IMR-90 (cell line): Measurements from ENCODE around the gene KCTD19. TPM values are rescaled to one million over a fixed set of nuclear protein-coding genes. Genes with fewer than 3 reads are reported as not detected.

Source experiments
- ATAC-seq: fragments of 200-7000 bp; cut with Tn5 transposase; 2 replicates; pipeline ENCODE4 v1.9.1; 2020; ENCODE audit warnings: low read depth, mild to moderate bottlenecking, moderate library complexity
- BruUV-seq: library from RNA; stranded (reverse); fragments of 400-500 nt; replicated peaks from 2 replicates; lab custom pipeline; 2021; lab: Mats Ljungman, UMichigan
- CTCF ChIA-PET: fragments of 300-600 bp; formaldehyde crosslinking; extraction: SDS; loops from one replicate; lab custom pipeline; 2021; ENCODE audit warnings: antibody characterized with exemption; lab: Yijun Ruan, JAX
- POLR2A ChIA-PET: fragments of 300-600 bp; sonication (Branson Sonifier 250); formaldehyde crosslinking; loops from one replicate; lab custom pipeline; 2022; ENCODE audit warnings: antibody characterized with exemption; ENCODE audit not compliant: unreplicated experiment; lab: Charles Lee
- DNase-seq: peaks from one replicate; pipeline ENCODE4 v3.0.0; 2013
- H2AFZ ChIP-seq: replicated peaks from 2 replicates; pipeline ENCODE3; 2013; ENCODE audit warnings: low read length, mild to moderate bottlenecking; ENCODE audit not compliant: poor library complexity
- H2AK5ac ChIP-seq: 2 replicates; pipeline ENCODE4 v1.6.1; 2013; ENCODE audit warnings: low read depth, low read length, inconsistent platforms
- H2AK9ac ChIP-seq: replicated peaks from 2 replicates; pipeline ENCODE3; 2013; ENCODE audit warnings: mild to moderate bottlenecking, low read depth, low read length, moderate library complexity; ENCODE audit not compliant: poor library complexity
- H2BK120ac ChIP-seq: 2 replicates; pipeline ENCODE4 v1.6.1; 2013; ENCODE audit warnings: low read depth, low read length, inconsistent platforms
- H2BK15ac ChIP-seq: 3 replicates; pipeline ENCODE4 v1.6.1; 2013; ENCODE audit warnings: low read depth, low read length, inconsistent platforms
- H2BK20ac ChIP-seq: 2 replicates; pipeline ENCODE4 v1.6.1; 2013; ENCODE audit warnings: low read depth, mild to moderate bottlenecking, inconsistent platforms, low read length, moderate library complexity
- H2BK5ac ChIP-seq: 2 replicates; pipeline ENCODE4 v1.6.1; 2013; ENCODE audit warnings: mild to moderate bottlenecking, low read depth, low read length, inconsistent platforms; ENCODE audit not compliant: poor library complexity, severe bottlenecking
- H3K14ac ChIP-seq: replicated peaks from 2 replicates; pipeline ENCODE4 v1.6.1; 2013; ENCODE audit warnings: low read depth, low read length, inconsistent platforms
- H3K18ac ChIP-seq: 2 replicates; pipeline ENCODE4 v1.6.1; 2013; ENCODE audit warnings: low read depth, low read length, control low read depth
- H3K23ac ChIP-seq: 2 replicates; pipeline ENCODE4 v1.6.1; 2013; ENCODE audit warnings: low read depth, low read length, inconsistent platforms
- H3K27ac ChIP-seq: 2 replicates; pipeline ENCODE4 v1.5.1; 2013; ENCODE audit warnings: mild to moderate bottlenecking, control low read depth, low read length; ENCODE audit not compliant: insufficient read depth
- H3K27me3 ChIP-seq: 2 replicates; pipeline ENCODE4 v1.6.1; 2013; ENCODE audit warnings: low read length; ENCODE audit not compliant: control insufficient read depth, insufficient read depth
- H3K36me3 ChIP-seq: 2 replicates; pipeline ENCODE4 v1.6.1; 2013; ENCODE audit warnings: low read length, mixed read lengths; ENCODE audit not compliant: control insufficient read depth, insufficient read depth
- H3K4ac ChIP-seq: 2 replicates; pipeline ENCODE4 v1.6.1; 2013; ENCODE audit warnings: low read depth, low read length, inconsistent platforms
- H3K4me1 ChIP-seq: 2 replicates; pipeline ENCODE4 v1.6.1; 2013; ENCODE audit warnings: low read length, mixed read lengths; ENCODE audit not compliant: control insufficient read depth, insufficient read depth
- H3K4me2 ChIP-seq: 2 replicates; pipeline ENCODE4 v1.6.1; 2013; ENCODE audit warnings: low read depth, mild to moderate bottlenecking, control low read depth, low read length, moderate library complexity
- H3K4me3 ChIP-seq: 2 replicates; pipeline ENCODE4 v1.5.1; 2013; ENCODE audit warnings: low read depth, mild to moderate bottlenecking, control low read depth, low read length, moderate library complexity; ENCODE audit not compliant: insufficient read depth
- H3K56ac ChIP-seq: 2 replicates; pipeline ENCODE4 v1.6.1; 2013; ENCODE audit warnings: low read length, inconsistent platforms; ENCODE audit not compliant: insufficient read depth; ENCODE audit errors: extremely low read depth
- H3K79me1 ChIP-seq, 2 experiments: 2 replicates each; pipeline ENCODE4 v1.6.1; 2013; ENCODE audit warnings: low read length in 2 of 2, inconsistent platforms in 1 of 2, low read depth in 1 of 2
- H3K9ac ChIP-seq: 2 replicates; pipeline ENCODE4 v1.6.1; 2013; ENCODE audit warnings: low read depth, low read length, control low read depth
- H3K9me1 ChIP-seq: 2 replicates; pipeline ENCODE4 v1.6.1; 2013; ENCODE audit warnings: low read length, inconsistent platforms; ENCODE audit not compliant: insufficient read depth
- H3K9me3 ChIP-seq: 2 replicates; pipeline ENCODE4 v1.6.1; 2013; ENCODE audit warnings: low read length; ENCODE audit not compliant: control insufficient read depth, insufficient read depth
- H4K20me1 ChIP-seq: 2 replicates; pipeline ENCODE4 v1.6.1; 2013; ENCODE audit warnings: low read length, inconsistent platforms; ENCODE audit not compliant: insufficient read depth
- H4K5ac ChIP-seq: 2 replicates; pipeline ENCODE4 v1.6.1; 2013; ENCODE audit warnings: mild to moderate bottlenecking, low read depth, low read length, control low read depth
- H4K8ac ChIP-seq, 2 experiments: 2 replicates each; pipeline ENCODE4 v1.6.1; 2013; ENCODE audit warnings: low read depth in 2 of 2, low read length in 2 of 2, control low read depth in 1 of 2, inconsistent platforms in 1 of 2
- H4K91ac ChIP-seq: 2 replicates; pipeline ENCODE4 v1.6.1; 2013; ENCODE audit warnings: low read depth, low read length, inconsistent platforms; ENCODE audit not compliant: insufficient read depth
- BHLHE40 ChIP-seq: fragments of 150-350 bp; IDR thresholded peaks from 2 replicates; pipeline ENCODE4 v1.6.1; 2016; ENCODE audit warnings: mild to moderate bottlenecking, low read depth, low read length
- CEBPB ChIP-seq: IDR thresholded peaks from 2 replicates; pipeline ENCODE4 v1.6.1; 2012; ENCODE audit warnings: low read depth, low read length, improper control_type of control experiment
- CHD1 ChIP-seq: IDR thresholded peaks from 2 replicates; pipeline ENCODE4 v1.6.1; 2012; ENCODE audit warnings: low read depth, low read length, improper control_type of control experiment
- CTCF ChIP-seq: conservative IDR thresholded peaks from 2 replicates; pipeline ENCODE4 v1.5.1; 2012; ENCODE audit warnings: mild to moderate bottlenecking, low read depth, low read length, improper control_type of control experiment
- ELK1 ChIP-seq: fragments of 150-350 bp; IDR thresholded peaks from 2 replicates; pipeline ENCODE4 v1.6.1; 2016; ENCODE audit warnings: low read depth, mild to moderate bottlenecking, low read length, moderate library complexity, borderline replicate concordance
- FOS ChIP-seq: fragments of 150-350 bp; IDR thresholded peaks from 2 replicates; pipeline ENCODE4 v1.6.1; 2016; ENCODE audit warnings: low read depth, low read length
- MAFK ChIP-seq: IDR thresholded peaks from 2 replicates; pipeline ENCODE4 v1.6.1; 2012; ENCODE audit warnings: low read depth, low read length, improper control_type of control experiment
- MAZ ChIP-seq: IDR thresholded peaks from 2 replicates; pipeline ENCODE4 v1.6.1; 2012; ENCODE audit warnings: low read depth, mild to moderate bottlenecking, low read length, improper control_type of control experiment, moderate library complexity, borderline replicate concordance
- NFE2L2 ChIP-seq: fragments of 150-350 bp; IDR thresholded peaks from 2 replicates; pipeline ENCODE4 v1.6.1; 2016; ENCODE audit warnings: low read depth, mild to moderate bottlenecking, low read length
- POLR2A ChIP-seq: IDR thresholded peaks from 2 replicates; pipeline ENCODE4 v1.6.1; 2012; ENCODE audit warnings: mild to moderate bottlenecking, low read depth, low read length
- RCOR1 ChIP-seq: IDR thresholded peaks from 2 replicates; pipeline ENCODE4 v1.6.1; 2012; ENCODE audit warnings: mild to moderate bottlenecking, low read length, improper control_type of control experiment; ENCODE audit not compliant: insufficient replicate concordance
- RFX5 ChIP-seq: IDR thresholded peaks from 2 replicates; pipeline ENCODE4 v1.8.0; 2012; ENCODE audit warnings: low read depth, mild to moderate bottlenecking, low read length, moderate library complexity
- SMC3 ChIP-seq: fragments of 150-350 bp; IDR thresholded peaks from 2 replicates; pipeline ENCODE4 v1.6.1; 2016; ENCODE audit warnings: low read depth, mild to moderate bottlenecking, antibody characterized with exemption, low read length, moderate library complexity
- USF2 ChIP-seq: fragments of 150-350 bp; IDR thresholded peaks from 2 replicates; pipeline ENCODE4 v1.6.1; 2017; ENCODE audit warnings: mild to moderate bottlenecking, antibody characterized with exemption, low read length, low read depth
- WGBS, 2 experiments: methylation state at CpG; one replicate each; pipeline versions ENCODE4 v1.1.5 to v1.1.7; 2013; ENCODE audit warnings: missing lambda C conversion rate in 2 of 2; ENCODE audit not compliant: insufficient read length in 1 of 2; ENCODE audit errors: extremely low coverage in 2 of 2; 5-methylcytosine and 5-hydroxymethylcytosine counted together
- dilution Hi-C: fragments of 300-500 bp; cut with HindIII; formaldehyde crosslinking; loops from one replicate; pipeline ENCODE4 v1.14.3; 2018; ENCODE audit warnings: low sequenced_read_pairs; ENCODE audit not compliant: unreplicated experiment
- in situ Hi-C: fragments of 300-500 bp; cut with MboI; formaldehyde crosslinking; loops from 3 replicates; pipeline ENCODE4 v1.14.3; 2019; ENCODE audit warnings: low sequenced_read_pairs, inconsistent platforms, mixed read lengths
- intact Hi-C: fragments of 100-400 bp; cut with micrococcal nuclease; formaldehyde crosslinking; loops from 2 replicates; pipeline ENCODE4 v1.10.0; 2022
- polyA plus RNA-seq, 3 experiments: library from polyadenylated mRNA; depleted of rRNA; stranded (reverse); fragments of >200 nt; gene quantifications; 2 replicates each; pipeline ENCODE4 v1.2.3, GENCODE V29; 2012; ENCODE audit warnings: low replicate concordance in 1 of 3
- total RNA-seq: library from RNA; depleted of rRNA; stranded (reverse); fragments of >200 nt; gene quantifications from 2 replicates; pipeline ENCODE4 v1.2.3, GENCODE V29; 2012

The KCTD19 gene
- total and polyA plus RNA-seq, 2 of the 4 experiments (the other 2 are of a cell fraction), result under 0.01 to 0.07 TPM

GRCh38 chr16:67281536-67282446, 44.8 kb downstream of the KCTD19 start:
- ATAC-seq (no peak), DNase-seq (no peak)
- Histone ChIP-seq H2BK15ac (no peak overlapping the region), H4K5ac (no peak overlapping the region), H3K9ac (no peak overlapping the region), H2BK5ac (no peak overlapping the region), H2BK20ac (no peak overlapping the region), H3K27ac (no peak overlapping the region), H3K27me3 (no peaks in the 10 kb centered on the region), H3K36me3 (no peaks in the 10 kb centered on the region), H3K9me1 (peaks cover 22% of the 10 kb centered on the region), H3K18ac (no peak overlapping the region), H2BK120ac (no peak overlapping the region), H3K56ac (no peak overlapping the region), H3K4me2 (no peak overlapping the region), H3K4me3 (no peak overlapping the region), H2AK9ac (no peak overlapping the region), H3K23ac (no peak overlapping the region), H2AK5ac (no peak overlapping the region), H3K79me1 (peaks cover 0 to 18% of the 10 kb centered on the region in 2 experiments; a peak in 3 of 4 replicates), H3K9me3 (no peaks in the 10 kb centered on the region), H3K4me1 (peaks cover 20% of the 10 kb centered on the region), H4K20me1 (0 out of 2 replicates have a peak, but pooled peaks cover 4% of the 10 kb centered on the region), H3K14ac (no peak overlapping the region), H4K91ac (no peak overlapping the region), H3K4ac (no peak overlapping the region), H4K8ac (no peak overlapping the region), H2AFZ (no peak overlapping the region)
- 96% methylated on average over 4 of the region's 14 CpGs; no CpG with 5 or more reads in 1 of the 2 experiments for WGBS, 2 experiments
- dilution Hi-C loops (no loop called here), in situ Hi-C loops (no loop called here), intact Hi-C loops (no loop called here)
- ChIA-PET POLR2A (no interaction called here), CTCF (no interaction called here)
- no TSS peak for BruUV-seq
- TF ChIP-seq NFE2L2, result no peak
- no peak for TF ChIP-seq USF2
- TF ChIP-seq MAFK, result no peak
- no peak for TF ChIP-seq SMC3
- TF ChIP-seq CHD1, result no peak
- no peak for TF ChIP-seq FOS
- no peak for TF ChIP-seq POLR2A
- TF ChIP-seq CTCF, result no peak
- TF ChIP-seq CEBPB, result no peak
- TF ChIP-seq ELK1, result no peak
- TF ChIP-seq RFX5, result no peak
- TF ChIP-seq RCOR1, result no peak
- no peak for TF ChIP-seq MAZ
- TF ChIP-seq BHLHE40, result no peak
